GM12878 (cell line): ENCODE data around the gene SLC38A1.

Experiments
- BCL11A ChIP-seq: IDR thresholded peaks from 2 replicates; pipeline ENCODE4 v1.6.1; 2011; ENCODE audit warnings: low read depth, low read length
- BCLAF1 ChIP-seq: fragments of 450-650 bp; IDR thresholded peaks from 2 replicates; pipeline ENCODE4 v1.6.1; 2017; ENCODE audit warnings: antibody characterized with exemption, mild to moderate bottlenecking, moderate library complexity
- CTCF ChIP-seq, 3 experiments: IDR thresholded peaks in 2 of 3; conservative IDR thresholded peaks in 1 of 3; 2 replicates each; pipeline ENCODE4 v1.5.1; 2011; ENCODE audit warnings: low read depth in 3 of 3, low read length in 3 of 3, mild to moderate bottlenecking in 3 of 3, control low read depth in 2 of 3, moderate library complexity in 2 of 3, inconsistent platforms in 1 of 3, mixed read lengths in 1 of 3; ENCODE audit not compliant: control insufficient read depth in 2 of 3, insufficient read depth in 1 of 3; ENCODE audit errors: extremely low read depth in 1 of 3
- DPF2 ChIP-seq: fragments of 450-650 bp; IDR thresholded peaks from 2 replicates; pipeline ENCODE4 v1.6.1; 2017; ENCODE audit warnings: mild to moderate bottlenecking
- ELK1 ChIP-seq: IDR thresholded peaks from 2 replicates; pipeline ENCODE4 v1.6.1; 2012; ENCODE audit warnings: low read depth, low read length, improper control_type of control experiment
- EZH2 ChIP-seq: IDR thresholded peaks from 2 replicates; pipeline ENCODE4 v1.6.1; 2012; ENCODE audit warnings: low read depth, mild to moderate bottlenecking, control low read depth, inconsistent platforms, low read length, borderline replicate concordance; ENCODE audit not compliant: control insufficient read depth
- MEF2A ChIP-seq: IDR thresholded peaks from 2 replicates; pipeline ENCODE4 v1.6.1; 2011; ENCODE audit warnings: low read depth, mild to moderate bottlenecking, low read length, moderate library complexity; ENCODE audit not compliant: insufficient read depth
- POLR2AphosphoS5 ChIP-seq: IDR thresholded peaks from 2 replicates; pipeline ENCODE4 v1.6.1; 2011; ENCODE audit warnings: mild to moderate bottlenecking, low read length, inconsistent platforms
- SRF ChIP-seq, 2 experiments: IDR thresholded peaks; 2 replicates each; pipeline ENCODE4 v1.6.1; 2011; ENCODE audit warnings: low read depth in 2 of 2, low read length in 2 of 2, mild to moderate bottlenecking in 1 of 2, moderate library complexity in 1 of 2
- TAF1 ChIP-seq: IDR thresholded peaks from 2 replicates; pipeline ENCODE4 v1.6.1; 2011; ENCODE audit warnings: mild to moderate bottlenecking, low read depth, low read length, borderline replicate concordance
- USF2 ChIP-seq: IDR thresholded peaks from 2 replicates; pipeline ENCODE4 v1.6.1; 2011; ENCODE audit warnings: low read depth, low read length, improper control_type of control experiment, borderline replicate concordance
- ZSCAN29 ChIP-seq: fragments of 450-650 bp; IDR thresholded peaks from 2 replicates; pipeline ENCODE4 v1.6.1; 2017; ENCODE audit warnings: mild to moderate bottlenecking, moderate library complexity

GRCh38 chr12:46165191-46165590 is 103.7 kb downstream of the SLC38A1 start:
- no peak for TF ChIP-seq TAF1
- TF ChIP-seq SRF (IDR thresholded peaks at IDR 0.05; ENCODE audit: low read depth in 2 of 2, low read length in 2 of 2): no peak
- no peak for TF ChIP-seq BCL11A
- TF ChIP-seq USF2: no peak
- no peak for TF ChIP-seq MEF2A
- TF ChIP-seq EZH2: no peak
- no peak for TF ChIP-seq CTCF (IDR thresholded peaks at IDR 0.05 in 2 of 3, conservative IDR thresholded peaks at IDR 0.05 in 1 of 3; ENCODE audit: control insufficient read depth in 2 of 3, extremely low read depth in 1 of 3, insufficient read depth in 1 of 3, low read depth in 3 of 3, low read length in 3 of 3)
- TF ChIP-seq ZSCAN29: no peak
- no peak for TF ChIP-seq BCLAF1
- no peak for TF ChIP-seq DPF2
- TF ChIP-seq ELK1: no peak
- TF ChIP-seq POLR2AphosphoS5: no peak
